Stimulated activated CD4-positive, alpha-beta T cell treated with anti-CD3 and anti-CD28 coated beads, Interleukin-4, amount 100 ng/mL, for 24 hours (primary cell): ENCODE data around the gene DNAH6.
"Not testable (repeated sequence)": the region's sequence is repeated elsewhere in the genome, so short reads cannot be mapped to it uniquely, and the experiment has no call there.

Experiments used
- DNase-seq: peaks from one replicate; pipeline ENCODE4 v3.0.0-alpha.2; 2020

The DNAH6 gene

GRCh38 chr2:84498150-84498799, 18.0 kb upstream of the DNAH6 start:
- DNase-seq: no peak

DNA sequence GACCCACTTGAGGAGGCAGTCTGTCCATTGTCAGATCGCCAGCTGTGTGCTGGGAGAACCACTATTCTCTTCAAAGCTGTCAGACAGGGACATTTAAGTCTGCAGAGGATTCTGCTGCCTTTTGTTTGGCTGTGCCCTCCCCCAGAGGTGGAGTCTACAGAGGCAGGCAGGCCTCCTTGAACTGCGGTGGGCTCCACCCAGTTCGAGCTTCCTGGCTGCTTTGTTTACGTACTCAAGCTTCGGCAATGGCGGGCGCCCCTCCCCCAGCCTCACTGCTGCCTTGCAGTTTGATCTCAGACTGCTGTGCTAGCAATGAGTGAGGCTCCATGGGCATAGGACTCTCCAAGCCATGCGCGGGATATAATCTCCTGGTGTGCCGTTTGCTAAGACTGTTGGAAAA, 5.3 kb upstream of the DNAH6 start:
- not testable (repeated sequence) for DNase-seq

GRCh38 chr2:84515788-84516187, 510 bp upstream of the DNAH6 start:
- DNase-seq: no peak

GRCh38 chr2:84519332-84519957, 3.1 kb downstream of the DNAH6 start:
- no peak for DNase-seq

DNA sequence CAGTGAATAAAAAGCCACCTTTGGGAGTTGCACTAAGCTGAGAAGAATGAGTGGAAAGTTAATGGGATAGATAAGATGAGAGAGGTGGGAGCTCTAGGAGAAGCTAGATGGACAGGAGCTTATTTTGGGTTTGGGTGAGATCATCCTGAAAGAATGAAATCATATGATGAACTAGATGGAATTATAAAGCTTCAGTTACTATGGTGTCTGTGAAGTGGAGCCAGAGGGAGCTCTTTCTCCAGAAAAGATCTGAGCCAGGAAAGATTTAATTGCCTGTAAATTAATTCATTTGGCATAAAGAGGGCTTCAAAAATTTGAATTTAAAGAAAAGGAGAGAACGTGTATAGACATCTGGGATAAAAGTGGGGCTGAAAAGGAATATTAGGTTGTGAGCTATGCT, 10.3 kb downstream of the DNAH6 start:
- no peak for DNase-seq

DNA sequence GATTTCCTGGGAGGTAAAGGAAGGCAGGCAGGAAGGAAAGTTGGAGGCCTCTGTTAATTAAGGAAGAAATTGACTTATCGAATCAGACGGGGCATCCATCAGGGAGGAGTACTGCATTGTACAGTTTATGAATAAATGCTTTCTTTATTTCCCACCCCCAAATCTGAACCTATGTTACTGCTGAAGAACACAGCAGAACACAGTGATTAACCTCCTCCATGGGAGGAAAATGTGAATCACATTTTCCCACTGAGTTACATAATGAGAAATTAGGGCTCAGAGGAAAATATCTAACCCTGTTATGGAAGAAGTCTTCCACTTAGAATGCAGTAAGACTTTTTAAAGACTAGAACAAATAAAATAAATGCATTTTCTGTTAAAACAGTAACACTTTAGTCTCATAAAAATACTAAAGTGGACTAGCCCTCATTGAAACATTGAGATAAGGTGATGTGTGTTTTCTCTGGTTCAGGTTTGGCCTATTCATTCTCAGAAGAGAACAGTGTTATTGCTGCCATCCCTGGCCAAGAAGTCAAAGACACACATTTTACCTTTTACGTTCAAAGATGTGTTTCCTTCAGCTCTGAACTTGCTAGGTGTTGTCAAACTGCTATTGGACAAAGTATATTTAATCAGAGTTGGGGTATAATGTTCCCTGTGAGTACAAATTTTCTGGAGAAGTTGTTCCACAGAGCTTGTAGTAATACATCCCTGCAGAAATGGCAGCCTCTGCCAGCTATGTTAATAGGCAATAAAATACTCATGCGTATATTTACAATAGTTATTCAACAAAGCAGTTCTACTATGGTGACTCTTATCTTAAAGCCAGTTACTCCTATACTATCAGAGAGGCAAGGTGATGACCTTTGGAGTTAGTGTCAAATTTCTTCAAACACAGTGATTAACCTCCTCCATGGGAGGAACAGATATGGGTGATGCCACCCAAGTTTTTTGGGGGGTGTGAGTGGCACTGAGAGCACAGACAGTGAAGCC, 11.1 kb downstream of the DNAH6 start:
- no peak for DNase-seq

- DNase-seq: no peak
These were observed 16.0 kb downstream of the DNAH6 start for GRCh38 chr2:84532291-84532690.

DNA sequence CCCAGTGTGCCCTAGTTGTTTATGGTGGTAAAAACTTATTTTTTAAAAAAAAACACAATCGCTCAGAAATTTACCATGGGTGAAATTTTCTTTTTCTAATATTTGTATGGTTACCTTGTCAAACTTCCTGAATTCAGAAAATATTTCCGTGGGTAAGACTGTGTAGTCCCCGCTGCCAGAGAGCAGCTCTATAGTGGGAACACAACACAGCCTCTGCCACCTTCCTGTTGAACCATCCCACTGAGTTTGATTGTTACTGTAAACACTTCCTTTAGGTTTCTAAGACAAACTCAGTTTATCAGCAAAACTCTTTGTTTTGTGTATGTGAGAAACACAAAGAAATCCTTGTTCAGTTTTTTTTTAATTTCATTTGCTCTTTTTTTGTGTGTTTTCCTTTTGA, 17.9 kb downstream of the DNAH6 start:
- DNase-seq: no peak

- no peak for DNase-seq
These were observed 21.0 kb downstream of the DNAH6 start for GRCh38 chr2:84537251-84537650.

GRCh38 chr2:84539729-84540128, 23.4 kb downstream of the DNAH6 start:
- no peak for DNase-seq

DNA sequence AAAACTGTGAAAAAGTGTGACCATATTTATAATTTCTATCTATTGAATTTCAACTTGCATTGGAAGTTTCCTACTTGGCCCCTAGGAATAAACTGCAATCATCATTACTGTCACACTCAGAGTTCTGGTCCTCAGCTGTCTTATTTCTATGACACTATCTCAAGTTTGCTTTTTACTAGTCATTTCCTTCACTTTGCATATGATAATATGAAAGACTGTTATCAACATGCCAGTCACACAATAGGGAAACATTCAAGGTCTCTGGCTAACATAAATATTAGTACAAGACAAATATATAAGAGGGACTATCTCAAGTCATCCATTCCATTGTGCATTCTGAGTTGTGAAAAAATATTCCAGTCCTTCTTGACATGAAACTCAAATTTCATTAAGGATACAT, 28.7 kb downstream of the DNAH6 start:
- no peak for DNase-seq

DNA sequence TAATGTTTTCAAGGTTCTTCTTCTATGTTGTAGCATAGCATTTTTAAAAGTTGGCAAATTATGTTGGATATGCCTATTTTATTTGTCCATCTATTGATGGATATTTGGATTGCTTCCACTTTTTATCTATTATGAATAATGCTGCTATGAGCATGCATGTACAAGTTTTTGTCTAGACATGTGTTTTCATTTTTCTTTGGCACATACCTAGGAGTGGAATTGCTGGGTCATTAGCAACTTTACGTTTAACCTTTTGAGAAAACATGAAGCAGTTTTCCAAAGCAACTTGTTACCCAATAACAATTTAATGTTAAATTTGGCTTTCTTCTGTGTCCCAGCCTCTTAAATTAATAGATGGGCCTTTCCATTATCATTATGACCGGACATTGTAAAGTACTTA, 30.3 kb downstream of the DNAH6 start:
- DNase-seq: no peak

- DNase-seq: no peak
These were observed 32.0 kb downstream of the DNAH6 start for GRCh38 chr2:84548303-84548702.

GRCh38 chr2:84550916-84551315, 34.6 kb downstream of the DNAH6 start:
- no peak for DNase-seq

DNA sequence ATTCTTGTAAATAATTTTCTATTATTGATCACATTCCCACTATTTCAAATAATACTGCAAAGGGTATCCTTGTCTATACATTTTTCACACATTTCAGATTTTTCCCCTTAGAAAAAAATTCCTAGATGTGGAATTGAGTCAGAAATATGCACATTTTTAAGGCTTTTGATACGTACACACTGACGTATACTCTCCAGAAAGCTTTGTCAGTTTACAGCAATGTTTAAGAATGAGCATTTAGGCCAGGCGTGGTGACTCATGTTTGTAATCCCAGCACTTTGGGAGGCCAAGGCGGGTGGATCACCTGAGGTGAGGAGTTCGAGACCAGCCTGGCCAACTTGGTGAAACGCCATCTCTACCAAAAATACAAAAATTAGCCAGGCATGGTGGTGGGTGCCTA, 35.2 kb downstream of the DNAH6 start:
- not testable (repeated sequence) for DNase-seq

DNA sequence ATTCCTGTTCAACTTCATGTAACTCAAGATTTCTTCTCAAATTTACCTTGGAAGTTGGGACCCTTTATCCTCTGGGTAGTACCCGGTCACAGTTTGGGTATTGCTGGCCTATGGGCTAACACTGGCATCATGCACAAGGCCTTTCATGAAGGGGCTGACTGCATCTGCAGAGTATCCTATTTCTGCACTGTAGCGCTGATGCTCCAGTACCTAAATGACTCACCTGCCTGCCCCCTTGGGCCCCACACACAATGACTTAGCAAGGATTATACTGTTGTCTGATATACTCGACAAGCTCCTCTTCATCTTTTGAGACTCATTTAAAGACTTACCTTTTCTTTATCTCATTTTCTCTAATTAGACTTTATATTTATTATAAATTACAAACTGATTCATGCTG, 39.9 kb downstream of the DNAH6 start:
- DNase-seq: peak; percentile 6

GRCh38 chr2:84559838-84560237, 43.5 kb downstream of the DNAH6 start:
- no peak for DNase-seq

- no peak for DNase-seq
These were observed 63.4 kb downstream of the DNAH6 start for GRCh38 chr2:84579661-84580060.

GRCh38 chr2:84603911-84604310, 87.6 kb downstream of the DNAH6 start:
- no peak for DNase-seq

GRCh38 chr2:84613082-84613481, 96.8 kb downstream of the DNAH6 start:
- no peak for DNase-seq

DNA sequence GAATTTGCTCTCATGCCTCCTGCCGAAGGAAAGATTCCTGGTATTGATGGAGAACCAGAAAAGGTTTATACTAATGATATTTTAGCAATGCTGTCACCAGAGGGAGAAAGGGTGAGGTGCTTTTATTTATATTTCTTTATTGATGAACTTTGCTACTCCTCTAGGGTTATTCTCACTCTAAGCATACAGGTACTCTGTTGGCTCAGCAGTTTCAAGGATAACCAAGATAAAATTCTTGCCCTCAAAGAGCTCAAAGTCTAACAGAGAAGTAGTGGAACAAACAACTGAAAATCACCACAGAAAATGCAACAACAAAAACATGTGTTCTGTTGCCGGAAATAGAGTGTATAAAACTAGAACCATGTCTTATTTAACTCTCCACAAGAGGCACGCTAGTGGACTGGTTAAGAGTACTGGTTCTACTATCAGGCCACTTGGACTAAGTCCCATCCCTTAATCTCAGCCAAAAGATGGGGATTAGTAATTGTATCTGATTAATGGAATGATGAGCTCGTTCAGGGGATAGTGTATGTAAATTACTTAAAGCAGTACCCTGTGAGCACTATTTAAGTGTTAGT, 103.6 kb downstream of the DNAH6 start:
- no peak for DNase-seq

DNA sequence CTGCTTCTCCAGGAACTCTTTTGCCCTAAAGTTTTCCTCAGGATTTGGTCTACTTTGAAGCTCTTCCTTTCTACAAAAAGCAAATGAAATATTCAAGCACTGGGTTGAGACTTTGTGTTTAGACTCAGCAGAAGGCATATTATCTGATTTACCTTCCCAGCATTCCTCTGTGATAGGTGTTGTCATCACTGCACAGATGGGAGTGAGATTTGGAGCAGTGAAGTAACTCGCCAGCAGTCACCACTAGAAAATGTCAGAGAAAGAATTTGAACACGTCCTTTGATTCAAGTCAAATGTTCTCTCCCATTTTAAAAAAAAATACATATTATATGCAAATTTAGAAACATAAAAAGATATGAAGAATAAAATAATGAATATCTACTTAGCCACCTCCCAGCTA, 112.2 kb downstream of the DNAH6 start:
- no peak for DNase-seq

GRCh38 chr2:84629550-84629949, 113.3 kb downstream of the DNAH6 start:
- no peak for DNase-seq
